ENCODE measurements around the gene ADARB1. TPM values are rescaled to one million over a fixed set of nuclear protein-coding genes. Genes with fewer than 3 reads are reported as not detected.
A peak's percentile ranks its signal among the peaks of the same experiment; 100 is the strongest.
"Not testable (repeated sequence)": the region's sequence is repeated elsewhere in the genome, so short reads cannot be mapped to it uniquely, and the experiment has no call there.

Gene ADARB1
- total RNA-seq, 1 donor from 2014 or later: 5.1 TPM

DNA sequence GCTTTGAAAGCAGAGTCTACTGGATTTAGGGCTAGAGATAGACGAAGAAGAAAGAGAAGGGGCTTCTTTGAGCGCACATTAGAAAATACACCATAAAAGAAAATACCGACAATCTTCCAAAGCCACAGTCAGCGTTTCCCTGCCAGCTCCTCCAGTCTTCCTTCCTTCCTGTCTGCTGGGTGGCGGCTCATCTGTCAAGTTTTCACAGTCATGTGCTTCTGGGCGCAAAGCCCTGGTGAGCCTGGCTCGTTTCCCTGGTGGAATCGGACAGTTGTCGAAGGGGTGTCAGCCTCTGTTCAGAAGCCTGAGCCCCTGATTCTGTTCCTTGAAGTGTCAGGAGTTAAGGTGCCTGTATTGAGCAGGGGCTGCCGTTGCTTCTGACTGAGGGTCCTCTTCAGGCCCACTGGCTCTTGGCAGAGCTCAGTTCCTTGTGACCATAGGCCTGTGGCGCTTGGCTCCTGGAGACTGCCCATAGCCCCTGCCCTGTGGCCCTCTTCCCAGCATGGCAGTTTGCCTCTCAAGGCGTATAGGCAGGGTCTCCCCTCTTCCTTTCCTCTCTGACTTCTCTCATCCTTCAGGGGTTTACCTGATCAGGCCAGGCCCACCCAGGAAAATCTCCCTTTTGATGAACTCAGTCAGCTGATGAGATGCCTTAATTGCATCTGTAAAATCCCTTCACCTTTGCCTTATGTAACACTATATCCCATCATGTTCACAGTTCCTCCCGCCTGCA lies 58.6 kb downstream of the ADARB1 start:
- no peak overlapping the region for H3K27ac ChIP-seq
- no peak overlapping the region for H3K9ac ChIP-seq
- H4K20me1 ChIP-seq (ENCODE audit: low read depth): no peaks in the 10 kb centered on the region
- no peaks in the 10 kb centered on the region for H3K9me3 ChIP-seq (ENCODE audit: low read depth)
- DNase-seq (ENCODE audit: low spot score): no peak
- Mint-ChIP-seq H3K4me3 (peak overlapping the region; percentile 33), H3K9me3 (no peaks in the 10 kb centered on the region), H3K36me3 (no peaks in the 10 kb centered on the region), H3K27ac (no peak overlapping the region), H3K27me3 (ENCODE audit: insufficient read depth, low read depth) (peaks cover 3% of the 10 kb centered on the region), H3K4me1 (peaks cover 23% of the 10 kb centered on the region)
- TF ChIP-seq EZH2phosphoT487 (IDR thresholded peaks at IDR 0.05) (no peak), EZH2 (IDR thresholded peaks at IDR 0.05) (no peak)
- TF ChIP-seq, protein P1, sequence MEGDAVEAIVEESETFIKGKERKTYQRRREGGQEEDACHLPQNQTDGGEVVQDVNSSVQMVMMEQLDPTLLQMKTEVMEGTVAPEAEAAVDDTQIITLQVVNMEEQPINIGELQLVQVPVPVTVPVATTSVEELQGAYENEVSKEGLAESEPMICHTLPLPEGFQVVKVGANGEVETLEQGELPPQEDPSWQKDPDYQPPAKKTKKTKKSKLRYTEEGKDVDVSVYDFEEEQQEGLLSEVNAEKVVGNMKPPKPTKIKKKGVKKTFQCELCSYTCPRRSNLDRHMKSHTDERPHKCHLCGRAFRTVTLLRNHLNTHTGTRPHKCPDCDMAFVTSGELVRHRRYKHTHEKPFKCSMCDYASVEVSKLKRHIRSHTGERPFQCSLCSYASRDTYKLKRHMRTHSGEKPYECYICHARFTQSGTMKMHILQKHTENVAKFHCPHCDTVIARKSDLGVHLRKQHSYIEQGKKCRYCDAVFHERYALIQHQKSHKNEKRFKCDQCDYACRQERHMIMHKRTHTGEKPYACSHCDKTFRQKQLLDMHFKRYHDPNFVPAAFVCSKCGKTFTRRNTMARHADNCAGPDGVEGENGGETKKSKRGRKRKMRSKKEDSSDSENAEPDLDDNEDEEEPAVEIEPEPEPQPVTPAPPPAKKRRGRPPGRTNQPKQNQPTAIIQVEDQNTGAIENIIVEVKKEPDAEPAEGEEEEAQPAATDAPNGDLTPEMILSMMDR (IDR thresholded peaks at IDR 0.05): no peak
- no peak overlapping the region for H3K4me2 ChIP-seq
- H3K27me3 ChIP-seq: no peaks in the 10 kb centered on the region
- no peak overlapping the region for H3K4me3 ChIP-seq
- H3K79me2 ChIP-seq (ENCODE audit: low read depth): no peaks in the 10 kb centered on the region
- H2AFZ ChIP-seq (replicated peaks): no peak overlapping the region
- no peaks in the 10 kb centered on the region for H3K4me1 ChIP-seq
- H3K36me3 ChIP-seq: no peaks in the 10 kb centered on the region
- no peaks in the 10 kb centered on the region for H3F3A ChIP-seq (ENCODE audit: low read depth)

DNA sequence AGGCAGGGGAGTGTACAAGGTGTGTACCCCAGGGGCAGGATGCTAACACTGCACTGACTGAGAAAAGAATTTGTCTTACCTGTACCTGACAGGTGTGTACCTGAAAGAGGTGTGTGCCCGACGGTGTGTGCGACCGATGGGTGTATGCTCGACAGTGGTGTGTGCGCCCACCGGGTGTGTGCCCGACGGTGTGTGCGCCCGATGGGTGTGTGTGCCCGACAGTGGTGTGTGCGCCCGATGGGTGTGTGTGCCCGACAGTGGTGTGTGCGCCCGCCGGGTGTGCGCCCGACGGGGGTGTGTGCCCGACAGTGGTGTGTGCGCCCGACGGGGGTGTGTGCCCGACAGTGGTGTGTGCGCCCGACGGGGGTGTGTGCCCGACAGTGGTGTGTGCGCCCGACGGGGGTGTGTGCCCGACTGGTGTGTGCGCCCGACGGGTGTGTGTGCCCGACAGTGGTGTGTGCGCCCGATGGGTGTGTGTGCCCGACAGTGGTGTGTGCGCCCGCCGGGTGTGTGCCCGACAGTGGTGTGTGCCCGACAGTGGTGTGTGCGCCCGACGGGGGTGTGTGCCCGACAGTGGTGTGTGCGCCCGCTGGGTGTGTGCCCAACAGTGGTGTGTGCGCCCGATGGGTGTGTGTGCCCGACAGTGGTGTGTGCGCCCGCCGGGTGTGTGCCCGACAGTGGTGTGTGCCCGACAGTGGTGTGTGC lies 59.3 kb downstream of the ADARB1 start:
- not testable (repeated sequence) for H3K36me3 Mint-ChIP-seq; H2AFZ ChIP-seq (replicated peaks); H3K27ac Mint-ChIP-seq; H3K9ac ChIP-seq; H3K4me1 ChIP-seq; H3K27ac ChIP-seq; H3K9me3 ChIP-seq (ENCODE audit: low read depth); H3K36me3 ChIP-seq; DNase-seq (ENCODE audit: low spot score); H3K4me2 ChIP-seq; H3F3A ChIP-seq (ENCODE audit: low read depth); H4K20me1 ChIP-seq (ENCODE audit: low read depth); H3K27me3 ChIP-seq; H3K27me3 Mint-ChIP-seq (ENCODE audit: insufficient read depth, low read depth); H3K4me3 ChIP-seq; H3K79me2 ChIP-seq (ENCODE audit: low read depth); H3K9me3 Mint-ChIP-seq
- Mint-ChIP-seq H3K4me3 (peak overlapping the region; percentile 33), H3K4me1 (peaks cover 18% of the 10 kb centered on the region)

DNA sequence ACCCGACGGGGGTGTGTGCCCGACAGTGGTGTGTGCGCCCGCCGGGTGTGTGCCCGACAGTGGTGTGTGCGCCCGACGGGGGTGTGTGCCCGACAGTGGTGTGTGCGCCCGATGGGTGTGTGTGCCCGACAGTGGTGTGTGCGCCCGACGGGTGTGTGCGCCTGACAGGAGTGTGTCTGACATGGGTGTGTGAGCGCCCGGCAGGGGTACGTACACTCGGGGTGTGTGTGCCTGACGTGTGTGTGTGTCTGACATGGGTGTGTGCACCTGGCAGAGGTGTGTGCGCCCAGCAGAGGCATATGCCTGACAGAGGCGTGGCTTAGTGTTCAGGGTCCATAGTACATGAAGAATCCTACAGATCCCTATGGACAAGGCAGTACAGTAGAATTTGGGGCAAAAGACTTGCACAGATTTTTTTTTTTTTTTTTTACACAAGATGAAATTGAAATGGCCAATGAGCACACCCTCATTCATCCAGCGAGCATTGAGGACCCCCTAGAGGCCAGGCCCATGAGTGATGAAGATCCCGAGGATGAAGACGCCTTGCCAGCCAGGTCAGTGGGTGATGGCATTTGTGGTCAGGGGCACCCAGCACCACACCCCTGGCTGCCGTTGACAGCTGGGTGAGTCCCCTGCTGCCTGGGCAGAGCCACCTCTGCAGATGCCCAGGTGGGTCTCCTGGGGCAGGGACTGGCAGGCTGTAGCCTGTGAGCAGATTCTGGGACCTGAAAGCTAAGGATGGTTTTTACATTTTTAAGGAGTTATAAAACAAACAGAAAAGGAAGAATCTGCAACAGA lies 60.1 kb downstream of the ADARB1 start:
- TF ChIP-seq EZH2phosphoT487 (IDR thresholded peaks at IDR 0.05): no peak
- TF ChIP-seq, protein P1 (IDR thresholded peaks at IDR 0.05): no peak
- no peak for TF ChIP-seq EZH2 (IDR thresholded peaks at IDR 0.05)

More for the DNA sequence above, 60.1 kb downstream of the ADARB1 start:
- no peaks in the 10 kb centered on the region for H3K36me3 Mint-ChIP-seq
- no peaks in the 10 kb centered on the region for H3K27me3 ChIP-seq
- H3K27me3 Mint-ChIP-seq (ENCODE audit: insufficient read depth, low read depth): peaks cover 3% of the 10 kb centered on the region
- H3K4me1 ChIP-seq: no peaks in the 10 kb centered on the region
- no peaks in the 10 kb centered on the region for H4K20me1 ChIP-seq (ENCODE audit: low read depth)
- H3K9ac ChIP-seq: no peak overlapping the region
- H3K36me3 ChIP-seq: no peaks in the 10 kb centered on the region
- no peak overlapping the region for H3K4me3 ChIP-seq
- H3K4me1 Mint-ChIP-seq: peaks cover 15% of the 10 kb centered on the region
- no peak for DNase-seq (ENCODE audit: low spot score)
- H3K27ac ChIP-seq: no peak overlapping the region
- no peak overlapping the region for H3K27ac Mint-ChIP-seq
- H3F3A ChIP-seq (ENCODE audit: low read depth): peaks cover 4% of the 10 kb centered on the region
- H3K9me3 ChIP-seq (ENCODE audit: low read depth): no peaks in the 10 kb centered on the region
- H2AFZ ChIP-seq (replicated peaks): no peak overlapping the region
- no peaks in the 10 kb centered on the region for H3K79me2 ChIP-seq (ENCODE audit: low read depth)
- no peaks in the 10 kb centered on the region for H3K9me3 Mint-ChIP-seq
- no peak overlapping the region for H3K4me2 ChIP-seq
- H3K4me3 Mint-ChIP-seq: no peak overlapping the region
